Measurements from ENCODE around the gene MAP1S. TPM values are rescaled to one million over a fixed set of nuclear protein-coding genes. Genes with fewer than 3 reads are reported as not detected.

Gene MAP1S
- polyA plus RNA-seq, 1 donor from 2014 or later = 5.8 TPM

GRCh38 chr19:17764348-17764747 is 45.1 kb downstream of the MAP1S start:
- no peaks in the 10 kb centered on the region for H3F3A ChIP-seq (ENCODE audit: insufficient read depth, low read length, poor library complexity, severe bottlenecking)
- no peaks in the 10 kb centered on the region for H3K9me2 ChIP-seq (ENCODE audit: insufficient read depth, low read length)
- no peaks in the 10 kb centered on the region for H4K20me1 ChIP-seq (ENCODE audit: insufficient read depth)
- H3K36me3 ChIP-seq (ENCODE audit: insufficient read depth, low read length) = no peaks in the 10 kb centered on the region
- no peak overlapping the region for H3K4me3 ChIP-seq (ENCODE audit: low read length)
- TF ChIP-seq SMC3 (conservative IDR thresholded peaks at IDR 0.05; ENCODE audit: poor library complexity) = no peak
- TF ChIP-seq RAD21 (conservative IDR thresholded peaks at IDR 0.05) = no peak
- H3K9ac ChIP-seq (ENCODE audit: low read length) = no peak overlapping the region
- H3K9me3 ChIP-seq (ENCODE audit: low read length) = no peaks in the 10 kb centered on the region
- no peak overlapping the region for H2AFZ ChIP-seq (ENCODE audit: low read depth, low read length)
- H3K4me2 ChIP-seq (ENCODE audit: low read length) = no peak overlapping the region
- no peaks in the 10 kb centered on the region for H3K79me2 ChIP-seq (replicated peaks; ENCODE audit: insufficient read depth, low read length)
- H3K27me3 ChIP-seq (ENCODE audit: insufficient read depth, low read depth, low read length) = no peaks in the 10 kb centered on the region
- H3K27ac ChIP-seq (ENCODE audit: low read length) = no peak overlapping the region

GRCh38 chr19:17765069-17765618 is 45.9 kb downstream of the MAP1S start:
- no peaks in the 10 kb centered on the region for H4K20me1 ChIP-seq (ENCODE audit: insufficient read depth)
- H3K27me3 ChIP-seq (ENCODE audit: insufficient read depth, low read depth, low read length) = no peaks in the 10 kb centered on the region
- no peak overlapping the region for H3K9ac ChIP-seq (ENCODE audit: low read length)
- no peak for TF ChIP-seq REST (IDR thresholded peaks at IDR 0.05; ENCODE audit: borderline replicate concordance)
- no peak for TF ChIP-seq EP300 (conservative IDR thresholded peaks at IDR 0.05; ENCODE audit: poor library complexity, severe bottlenecking)
- TF ChIP-seq SMC3 (conservative IDR thresholded peaks at IDR 0.05; ENCODE audit: poor library complexity) = no peak
- TF ChIP-seq RAD21 (conservative IDR thresholded peaks at IDR 0.05) = no peak
- TF ChIP-seq TAF1 (IDR thresholded peaks at IDR 0.05; ENCODE audit: low read depth) = no peak
- TF ChIP-seq POLR2AphosphoS5 (IDR thresholded peaks at IDR 0.05) = no peak
- TF ChIP-seq EZH2 (IDR thresholded peaks at IDR 0.05; ENCODE audit: borderline replicate concordance, insufficient read depth, low read length, poor library complexity, severe bottlenecking) = no peak
- TF ChIP-seq CTCF (IDR thresholded peaks at IDR 0.05; ENCODE audit: poor library complexity, severe bottlenecking) = no peak
- no peak for TF ChIP-seq MXI1 (conservative IDR thresholded peaks at IDR 0.05; ENCODE audit: poor library complexity, severe bottlenecking)
- no peaks in the 10 kb centered on the region for H3K79me2 ChIP-seq (replicated peaks; ENCODE audit: insufficient read depth, low read length)
- no peak overlapping the region for H3K4me2 ChIP-seq (ENCODE audit: low read length)
- H3K27ac ChIP-seq (ENCODE audit: low read length) = no peak overlapping the region
- no peaks in the 10 kb centered on the region for H3K9me3 ChIP-seq (ENCODE audit: low read length)
- no peak overlapping the region for H3K4me3 ChIP-seq (ENCODE audit: low read length)
- no peaks in the 10 kb centered on the region for H3K9me2 ChIP-seq (ENCODE audit: insufficient read depth, low read length)
- no peaks in the 10 kb centered on the region for H3K36me3 ChIP-seq (ENCODE audit: insufficient read depth, low read length)
- H2AFZ ChIP-seq (ENCODE audit: low read depth, low read length) = no peak overlapping the region
- no peaks in the 10 kb centered on the region for H3F3A ChIP-seq (ENCODE audit: insufficient read depth, low read length, poor library complexity, severe bottlenecking)
